ENCODE data around the gene NANP.
"Not testable (repeated sequence)": the region's sequence is repeated elsewhere in the genome, so short reads cannot be mapped to it uniquely, and the experiment has no call there.

Gene NANP

GRCh38 chr20:25623736-25624499, at the start of gene NANP:
NANP (minus strand) TSS chr20:25624014; CDS start chr20:25623948, 66 bp downstream.
- Histone ChIP-seq H3K9ac (ENCODE audit: low read length) (peak within 1 kb of the TSS; percentile 94), H3K4me1 (ENCODE audit: control insufficient read depth, insufficient read depth, low read length) (peaks cover 9% of the 10 kb centered on the region), H3K36me3 (ENCODE audit: control insufficient read depth, insufficient read depth, low read length) (no peaks in the 10 kb centered on the region), H3K9me3 (ENCODE audit: control insufficient read depth, low read length) (no peaks in the 10 kb centered on the region), H3K27me3 (ENCODE audit: control insufficient read depth, insufficient read depth, low read length) (no peaks in the 10 kb centered on the region), H3K4me3 (ENCODE audit: low read length) (peak within 1 kb of the TSS; percentile 88)

DNA sequence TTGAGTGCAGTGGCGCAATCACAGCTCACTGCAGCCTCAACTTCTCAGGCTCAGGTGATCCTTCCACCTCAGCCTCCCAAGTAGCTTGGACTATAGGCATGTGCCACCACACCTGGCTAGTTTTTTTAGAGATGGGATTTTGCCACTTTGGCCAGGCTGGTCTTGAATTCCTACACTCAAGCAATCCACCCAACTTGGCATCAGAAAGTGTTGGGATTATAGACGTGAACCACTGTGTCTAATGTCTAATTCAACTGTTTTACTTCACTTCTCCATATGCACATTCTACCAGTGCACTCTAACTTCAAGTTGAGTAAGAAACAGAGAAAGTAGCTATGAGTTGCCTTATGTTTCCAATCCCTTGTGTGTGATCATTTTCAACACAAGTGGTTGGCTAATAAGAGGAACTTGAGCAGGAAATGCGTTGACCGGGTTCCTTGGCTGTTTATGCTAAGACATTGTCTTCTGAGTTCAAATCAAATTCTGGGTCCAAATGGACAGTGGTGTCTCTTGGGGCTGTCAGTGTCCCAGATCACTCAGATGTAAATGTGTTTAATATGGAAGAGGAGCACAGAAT, 48.9 kb upstream of the NANP start:
- peaks cover 15% of the 10 kb centered on the region for H3K36me3 ChIP-seq (ENCODE audit: control insufficient read depth, insufficient read depth, low read length)
- no peaks in the 10 kb centered on the region for H3K27me3 ChIP-seq (ENCODE audit: control insufficient read depth, insufficient read depth, low read length)
- H3K4me3 ChIP-seq (ENCODE audit: low read length): no peak overlapping the region
- no peak overlapping the region for H3K9ac ChIP-seq (ENCODE audit: low read length)
- no peaks in the 10 kb centered on the region for H3K4me1 ChIP-seq (ENCODE audit: control insufficient read depth, insufficient read depth, low read length)
- no peaks in the 10 kb centered on the region for H3K9me3 ChIP-seq (ENCODE audit: control insufficient read depth, low read length)

DNA sequence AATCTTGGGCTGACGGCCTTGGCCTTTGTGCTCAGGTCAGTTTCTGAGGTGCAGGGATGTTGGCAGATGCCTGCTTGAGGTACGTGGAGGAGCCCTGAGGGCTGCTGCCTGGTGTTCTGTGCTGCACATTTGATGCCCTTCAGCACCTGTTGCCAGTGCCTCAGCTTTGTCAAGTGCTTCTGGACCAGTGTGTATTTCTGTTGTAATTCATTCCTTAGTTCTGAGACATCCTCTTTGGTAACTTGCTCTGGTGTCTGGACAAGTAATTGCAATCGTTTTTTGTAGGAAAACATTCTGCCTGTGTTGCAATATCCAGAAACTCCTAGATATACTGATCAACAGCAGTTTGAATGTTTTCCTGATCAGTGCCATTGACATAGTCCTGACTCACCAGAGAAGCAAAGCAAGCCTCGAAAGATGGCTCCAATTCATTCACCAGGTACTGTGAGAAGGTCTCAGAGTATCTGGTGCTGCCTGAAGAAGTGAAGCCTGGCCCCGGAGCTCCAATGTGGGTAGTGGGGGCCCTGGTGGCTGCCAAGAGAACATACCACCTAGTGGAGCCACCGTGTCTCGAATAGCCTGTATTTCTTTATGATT, 46.1 kb upstream of the NANP start:
- Histone ChIP-seq H3K36me3 (ENCODE audit: control insufficient read depth, insufficient read depth, low read length) (no peaks in the 10 kb centered on the region), H3K4me3 (ENCODE audit: low read length) (no peak overlapping the region), H3K9me3 (ENCODE audit: control insufficient read depth, low read length) (no peaks in the 10 kb centered on the region), H3K27me3 (ENCODE audit: control insufficient read depth, insufficient read depth, low read length) (no peaks in the 10 kb centered on the region), H3K4me1 (ENCODE audit: control insufficient read depth, insufficient read depth, low read length) (no peaks in the 10 kb centered on the region), H3K9ac (ENCODE audit: low read length) (no peak overlapping the region)

DNA sequence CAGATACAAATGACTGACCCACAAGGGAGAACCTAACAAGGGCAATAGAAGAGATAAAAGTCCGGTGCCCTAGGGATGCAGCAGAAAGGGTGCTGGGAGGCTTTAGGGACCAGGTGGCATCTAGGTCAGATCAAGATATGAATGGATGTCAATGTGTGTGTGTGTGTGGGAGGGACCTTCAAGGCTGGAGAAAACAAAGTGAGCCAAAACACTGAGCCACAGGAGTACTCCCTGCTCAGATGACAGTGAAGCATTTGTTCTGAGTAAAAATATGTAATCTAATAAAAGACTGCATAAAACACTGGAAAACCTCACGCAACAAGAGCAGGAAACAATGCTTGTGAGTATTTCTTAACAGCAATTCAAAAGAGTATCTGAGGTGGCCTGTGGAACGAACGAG, 44.6 kb upstream of the NANP start:
- H3K36me3 ChIP-seq (ENCODE audit: control insufficient read depth, insufficient read depth, low read length): no peaks in the 10 kb centered on the region
- no peak overlapping the region for H3K9ac ChIP-seq (ENCODE audit: low read length)
- no peaks in the 10 kb centered on the region for H3K9me3 ChIP-seq (ENCODE audit: control insufficient read depth, low read length)
- no peak overlapping the region for H3K4me3 ChIP-seq (ENCODE audit: low read length)
- no peaks in the 10 kb centered on the region for H3K4me1 ChIP-seq (ENCODE audit: control insufficient read depth, insufficient read depth, low read length)
- no peaks in the 10 kb centered on the region for H3K27me3 ChIP-seq (ENCODE audit: control insufficient read depth, insufficient read depth, low read length)

GRCh38 chr20:25659999-25660398, 36.2 kb upstream of the NANP start:
- Histone ChIP-seq H3K9ac (ENCODE audit: low read length) (no peak overlapping the region), H3K4me1 (ENCODE audit: control insufficient read depth, insufficient read depth, low read length) (no peaks in the 10 kb centered on the region), H3K9me3 (ENCODE audit: control insufficient read depth, low read length) (no peaks in the 10 kb centered on the region), H3K4me3 (ENCODE audit: low read length) (no peak overlapping the region), H3K36me3 (ENCODE audit: control insufficient read depth, insufficient read depth, low read length) (no peaks in the 10 kb centered on the region), H3K27me3 (ENCODE audit: control insufficient read depth, insufficient read depth, low read length) (no peaks in the 10 kb centered on the region)

- Histone ChIP-seq H3K9ac (ENCODE audit: low read length) (no peak overlapping the region), H3K9me3 (ENCODE audit: control insufficient read depth, low read length) (no peaks in the 10 kb centered on the region), H3K27me3 (ENCODE audit: control insufficient read depth, insufficient read depth, low read length) (no peaks in the 10 kb centered on the region), H3K36me3 (ENCODE audit: control insufficient read depth, insufficient read depth, low read length) (no peaks in the 10 kb centered on the region), H3K4me3 (ENCODE audit: low read length) (no peak overlapping the region), H3K4me1 (ENCODE audit: control insufficient read depth, insufficient read depth, low read length) (no peaks in the 10 kb centered on the region)
Observed at GRCh38 chr20:25654487-25654886, 30.7 kb upstream of the NANP start.

DNA sequence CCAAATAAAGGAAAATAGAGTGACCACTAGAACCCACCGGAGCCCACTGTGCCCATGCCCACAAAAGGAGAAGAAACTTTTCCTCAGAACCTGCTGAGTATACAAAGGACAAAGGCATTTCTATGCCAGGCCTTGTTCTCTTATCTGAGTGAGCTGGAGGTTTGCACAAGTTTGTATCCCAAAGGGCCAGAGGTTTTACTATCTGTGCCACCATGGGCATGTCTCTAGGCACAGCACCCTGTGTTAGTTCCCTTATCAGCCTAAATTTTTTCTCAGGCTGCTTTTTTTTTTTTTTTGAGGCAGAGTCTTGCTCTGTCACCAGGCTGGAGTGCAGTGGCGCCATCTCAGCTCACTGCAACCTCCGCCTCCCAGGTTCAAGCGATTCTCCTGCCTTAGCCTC, 29.1 kb upstream of the NANP start:
- not testable (repeated sequence) for H3K36me3 ChIP-seq (ENCODE audit: control insufficient read depth, insufficient read depth, low read length); H3K27me3 ChIP-seq (ENCODE audit: control insufficient read depth, insufficient read depth, low read length); H3K4me1 ChIP-seq (ENCODE audit: control insufficient read depth, insufficient read depth, low read length); H3K9ac ChIP-seq (ENCODE audit: low read length); H3K9me3 ChIP-seq (ENCODE audit: control insufficient read depth, low read length); H3K4me3 ChIP-seq (ENCODE audit: low read length)

GRCh38 chr20:25644814-25645213, 21.0 kb upstream of the NANP start:
- Histone ChIP-seq H3K36me3 (ENCODE audit: control insufficient read depth, insufficient read depth, low read length) (no peaks in the 10 kb centered on the region), H3K4me1 (ENCODE audit: control insufficient read depth, insufficient read depth, low read length) (no peaks in the 10 kb centered on the region), H3K27me3 (ENCODE audit: control insufficient read depth, insufficient read depth, low read length) (no peaks in the 10 kb centered on the region), H3K9me3 (ENCODE audit: control insufficient read depth, low read length) (no peaks in the 10 kb centered on the region), H3K4me3 (ENCODE audit: low read length) (no peak overlapping the region), H3K9ac (ENCODE audit: low read length) (no peak overlapping the region)

- H3K27me3 ChIP-seq (ENCODE audit: control insufficient read depth, insufficient read depth, low read length): no peaks in the 10 kb centered on the region
- H3K4me3 ChIP-seq (ENCODE audit: low read length): no peak overlapping the region
- no peaks in the 10 kb centered on the region for H3K4me1 ChIP-seq (ENCODE audit: control insufficient read depth, insufficient read depth, low read length)
- no peak overlapping the region for H3K9ac ChIP-seq (ENCODE audit: low read length)
- H3K36me3 ChIP-seq (ENCODE audit: control insufficient read depth, insufficient read depth, low read length): no peaks in the 10 kb centered on the region
- H3K9me3 ChIP-seq (ENCODE audit: control insufficient read depth, low read length): no peaks in the 10 kb centered on the region
Observed at GRCh38 chr20:25643716-25644115, 19.9 kb upstream of the NANP start.

- no peak overlapping the region for H3K4me3 ChIP-seq (ENCODE audit: low read length)
- H3K4me1 ChIP-seq (ENCODE audit: control insufficient read depth, insufficient read depth, low read length): no peaks in the 10 kb centered on the region
- no peaks in the 10 kb centered on the region for H3K36me3 ChIP-seq (ENCODE audit: control insufficient read depth, insufficient read depth, low read length)
- no peaks in the 10 kb centered on the region for H3K27me3 ChIP-seq (ENCODE audit: control insufficient read depth, insufficient read depth, low read length)
- H3K9me3 ChIP-seq (ENCODE audit: control insufficient read depth, low read length): no peaks in the 10 kb centered on the region
- H3K9ac ChIP-seq (ENCODE audit: low read length): no peak overlapping the region
Observed at GRCh38 chr20:25637247-25637646, 13.4 kb upstream of the NANP start.

GRCh38 chr20:25632940-25633790, 9.4 kb upstream of the NANP start:
- Histone ChIP-seq H3K36me3 (ENCODE audit: control insufficient read depth, insufficient read depth, low read length) (no peaks in the 10 kb centered on the region), H3K27me3 (ENCODE audit: control insufficient read depth, insufficient read depth, low read length) (no peaks in the 10 kb centered on the region), H3K9me3 (ENCODE audit: control insufficient read depth, low read length) (no peaks in the 10 kb centered on the region), H3K4me1 (ENCODE audit: control insufficient read depth, insufficient read depth, low read length) (no peaks in the 10 kb centered on the region), H3K4me3 (ENCODE audit: low read length) (no peak overlapping the region), H3K9ac (ENCODE audit: low read length) (no peak overlapping the region)

- not testable (repeated sequence) for H3K36me3 ChIP-seq (ENCODE audit: control insufficient read depth, insufficient read depth, low read length); H3K4me3 ChIP-seq (ENCODE audit: low read length); H3K27me3 ChIP-seq (ENCODE audit: control insufficient read depth, insufficient read depth, low read length); H3K4me1 ChIP-seq (ENCODE audit: control insufficient read depth, insufficient read depth, low read length); H3K9ac ChIP-seq (ENCODE audit: low read length); H3K9me3 ChIP-seq (ENCODE audit: control insufficient read depth, low read length)
Observed at GRCh38 chr20:25630615-25631014, 6.8 kb upstream of the NANP start.
